ENCODE data around the gene ARHGAP18.

Gene ARHGAP18

DNA sequence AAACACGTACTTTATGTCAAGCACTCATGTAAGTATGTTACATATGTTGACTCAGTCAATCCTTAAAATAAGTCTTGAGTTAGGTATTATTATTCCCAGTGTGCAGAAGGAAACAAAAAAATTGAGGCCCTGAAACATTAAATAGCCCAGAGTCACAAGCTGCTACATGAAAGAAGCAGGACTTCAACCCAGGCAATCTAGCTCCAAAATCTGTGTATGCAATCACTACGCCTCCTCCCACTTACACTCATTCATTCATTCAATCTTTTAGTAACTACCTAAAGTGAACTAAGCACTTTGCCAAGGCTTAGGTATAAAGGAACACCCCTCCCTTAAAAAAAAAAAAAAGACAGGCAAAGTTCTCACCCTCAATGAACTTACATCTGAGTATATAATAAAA is 9.3 kb downstream of the ARHGAP18 start:
- TF ChIP-seq, protein P1, sequence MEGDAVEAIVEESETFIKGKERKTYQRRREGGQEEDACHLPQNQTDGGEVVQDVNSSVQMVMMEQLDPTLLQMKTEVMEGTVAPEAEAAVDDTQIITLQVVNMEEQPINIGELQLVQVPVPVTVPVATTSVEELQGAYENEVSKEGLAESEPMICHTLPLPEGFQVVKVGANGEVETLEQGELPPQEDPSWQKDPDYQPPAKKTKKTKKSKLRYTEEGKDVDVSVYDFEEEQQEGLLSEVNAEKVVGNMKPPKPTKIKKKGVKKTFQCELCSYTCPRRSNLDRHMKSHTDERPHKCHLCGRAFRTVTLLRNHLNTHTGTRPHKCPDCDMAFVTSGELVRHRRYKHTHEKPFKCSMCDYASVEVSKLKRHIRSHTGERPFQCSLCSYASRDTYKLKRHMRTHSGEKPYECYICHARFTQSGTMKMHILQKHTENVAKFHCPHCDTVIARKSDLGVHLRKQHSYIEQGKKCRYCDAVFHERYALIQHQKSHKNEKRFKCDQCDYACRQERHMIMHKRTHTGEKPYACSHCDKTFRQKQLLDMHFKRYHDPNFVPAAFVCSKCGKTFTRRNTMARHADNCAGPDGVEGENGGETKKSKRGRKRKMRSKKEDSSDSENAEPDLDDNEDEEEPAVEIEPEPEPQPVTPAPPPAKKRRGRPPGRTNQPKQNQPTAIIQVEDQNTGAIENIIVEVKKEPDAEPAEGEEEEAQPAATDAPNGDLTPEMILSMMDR (IDR thresholded peaks at IDR 0.05; ENCODE audit: borderline replicate concordance, insufficient read depth, low read depth, low read length): no peak
- no peak overlapping the region for H3K4me3 ChIP-seq (ENCODE audit: low read depth, low read length)

DNA sequence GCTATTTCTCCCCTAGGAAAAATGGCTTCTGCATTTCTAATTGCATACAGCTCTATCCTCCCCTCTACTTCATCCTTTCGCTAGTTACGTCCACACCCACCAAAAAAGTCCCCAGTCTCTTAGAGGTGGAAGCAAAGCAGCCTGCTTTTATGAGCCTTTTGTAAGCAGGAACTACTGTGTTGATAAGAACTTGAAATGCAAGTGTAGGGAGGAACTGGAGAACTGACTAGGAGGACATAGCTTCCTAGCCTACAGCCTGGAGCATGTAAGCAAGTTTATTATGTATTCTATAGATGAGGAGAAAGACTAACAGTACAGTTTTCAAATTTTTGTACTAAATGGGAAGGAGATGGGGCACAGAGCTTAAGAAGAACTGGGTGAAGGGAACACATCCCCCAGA is 10.3 kb downstream of the ARHGAP18 start:
- H3K4me3 ChIP-seq (ENCODE audit: low read depth, low read length): no peak overlapping the region
- TF ChIP-seq, protein P1 (IDR thresholded peaks at IDR 0.05; ENCODE audit: borderline replicate concordance, insufficient read depth, low read depth, low read length): no peak

DNA sequence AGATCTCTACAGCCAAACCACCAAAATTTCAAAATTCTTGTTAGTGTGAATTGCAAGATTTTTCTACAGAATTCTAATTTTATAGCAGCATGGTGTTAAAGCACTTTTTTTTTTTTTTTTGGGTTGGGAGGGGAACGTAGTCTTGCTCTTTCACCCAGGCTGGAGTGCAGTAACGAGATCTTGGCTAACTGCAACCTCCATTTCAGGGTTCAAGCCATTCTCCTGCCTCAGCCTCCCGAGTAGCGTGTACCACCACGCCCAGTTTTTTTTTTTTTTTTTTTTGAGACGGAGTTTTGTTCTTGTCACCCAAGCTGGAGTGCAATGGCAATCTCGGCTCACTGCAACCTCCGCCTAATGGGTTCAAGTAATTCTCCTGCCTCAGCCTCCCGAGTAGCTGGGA is 11.5 kb downstream of the ARHGAP18 start:
- TF ChIP-seq, protein P1 (IDR thresholded peaks at IDR 0.05; ENCODE audit: borderline replicate concordance, insufficient read depth, low read depth, low read length): no peak
- H3K4me3 ChIP-seq (ENCODE audit: low read depth, low read length): no peak overlapping the region

DNA sequence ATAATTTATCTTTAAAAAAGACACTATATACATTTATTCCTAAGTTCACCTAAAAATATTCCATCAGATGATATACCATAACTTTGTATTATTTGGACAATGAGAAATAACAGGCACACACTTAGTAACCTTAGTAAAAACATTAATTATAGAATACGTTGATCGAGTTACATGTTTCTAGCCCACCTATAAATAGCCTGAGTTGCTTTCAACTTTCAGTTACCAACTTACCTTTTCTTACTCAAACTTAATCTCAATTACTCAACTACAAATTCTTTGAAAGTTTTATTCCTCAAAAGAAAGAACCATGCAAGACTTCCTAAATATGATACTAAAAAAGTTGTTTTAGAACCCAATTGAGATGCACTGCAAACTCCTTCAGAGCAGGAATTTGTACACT is 12.2 kb downstream of the ARHGAP18 start:
- no peak overlapping the region for H3K4me3 ChIP-seq (ENCODE audit: low read depth, low read length)
- TF ChIP-seq, protein P1 (IDR thresholded peaks at IDR 0.05; ENCODE audit: borderline replicate concordance, insufficient read depth, low read depth, low read length): no peak

DNA sequence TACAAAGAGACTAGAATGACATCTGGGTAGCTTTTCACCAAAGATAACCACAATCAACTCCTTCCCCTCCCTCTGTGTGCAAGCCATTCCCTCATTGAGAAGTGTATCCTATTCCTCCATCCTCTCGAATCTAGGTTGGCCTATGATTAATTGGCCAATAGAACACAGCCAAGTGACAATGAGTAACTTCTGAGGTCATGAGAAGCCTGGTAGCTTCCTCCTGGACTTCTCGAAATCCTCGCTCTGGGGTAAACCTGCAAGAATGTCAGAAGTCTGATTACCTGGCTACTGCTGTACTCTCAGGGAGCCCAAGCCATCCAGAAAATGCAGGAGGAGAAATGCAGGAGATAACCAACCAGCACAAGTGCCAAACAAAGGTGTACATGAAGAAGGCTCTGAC is 13.1 kb downstream of the ARHGAP18 start:
- TF ChIP-seq, protein P1 (IDR thresholded peaks at IDR 0.05; ENCODE audit: borderline replicate concordance, insufficient read depth, low read depth, low read length): no peak
- no peak overlapping the region for H3K4me3 ChIP-seq (ENCODE audit: low read depth, low read length)

DNA sequence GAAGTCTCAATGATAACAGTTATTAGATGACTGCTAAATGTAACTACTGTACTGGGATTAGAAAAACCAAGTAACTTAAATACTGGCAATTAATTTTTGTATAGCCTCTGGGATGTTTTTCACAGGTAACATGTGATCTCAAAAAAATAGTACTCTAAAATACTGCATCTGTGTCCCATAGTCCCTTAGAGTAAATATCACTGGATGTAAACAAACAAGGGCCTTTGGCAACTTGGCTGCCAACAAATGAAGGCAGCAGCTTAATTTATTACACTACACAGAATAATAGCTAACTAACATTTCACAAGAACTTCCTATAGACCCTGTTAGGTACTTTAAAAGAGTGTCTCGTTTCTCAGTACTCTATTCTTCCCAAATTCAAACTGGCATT is 14.0 kb downstream of the ARHGAP18 start:
- no peak overlapping the region for H3K4me3 ChIP-seq (ENCODE audit: low read depth, low read length)
- TF ChIP-seq, protein P1 (IDR thresholded peaks at IDR 0.05; ENCODE audit: borderline replicate concordance, insufficient read depth, low read depth, low read length): no peak

DNA sequence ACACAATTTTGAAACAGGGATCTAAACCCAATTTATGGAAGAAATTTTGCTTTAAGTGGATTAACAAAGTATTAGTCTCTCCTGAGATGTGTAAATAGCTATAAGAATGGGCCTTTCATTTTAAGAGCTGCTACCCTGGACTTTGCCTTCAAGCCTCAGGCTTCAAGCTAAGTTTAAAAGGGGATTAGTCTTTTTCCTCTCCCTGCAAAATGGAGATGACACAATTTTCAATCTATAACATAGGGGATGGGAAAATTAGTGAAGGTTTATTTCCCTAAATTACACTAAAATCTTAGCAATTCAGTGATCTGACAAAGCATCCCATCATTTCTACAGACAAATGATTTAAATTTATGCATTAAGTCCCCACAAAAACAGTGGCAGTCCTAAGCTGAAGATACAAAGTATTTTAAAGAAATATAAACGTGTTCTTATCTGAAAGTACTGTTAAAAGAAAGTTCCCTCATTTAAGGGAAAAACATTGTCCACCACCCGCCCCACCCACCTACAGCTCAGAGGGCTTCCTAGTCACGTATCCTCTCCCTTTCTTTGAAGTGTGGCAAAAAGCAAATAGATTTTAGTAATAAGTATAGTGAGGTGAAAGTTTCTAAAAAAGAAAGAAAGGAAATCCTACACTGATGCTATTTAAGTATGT is 14.5 kb downstream of the ARHGAP18 start:
- H3K4me3 ChIP-seq (ENCODE audit: low read depth, low read length): no peak overlapping the region
- TF ChIP-seq, protein P1 (IDR thresholded peaks at IDR 0.05; ENCODE audit: borderline replicate concordance, insufficient read depth, low read depth, low read length): no peak
